NCI-H2029 treated with DMSO at 0.1 percent for 48 hours (cell line): ENCODE data around the gene TAS2R41.

Experiments
- DNase-seq: peaks from one replicate; lab custom pipeline; 2025; lab: John Stamatoyannopoulos, UW

Gene TAS2R41, protein sequence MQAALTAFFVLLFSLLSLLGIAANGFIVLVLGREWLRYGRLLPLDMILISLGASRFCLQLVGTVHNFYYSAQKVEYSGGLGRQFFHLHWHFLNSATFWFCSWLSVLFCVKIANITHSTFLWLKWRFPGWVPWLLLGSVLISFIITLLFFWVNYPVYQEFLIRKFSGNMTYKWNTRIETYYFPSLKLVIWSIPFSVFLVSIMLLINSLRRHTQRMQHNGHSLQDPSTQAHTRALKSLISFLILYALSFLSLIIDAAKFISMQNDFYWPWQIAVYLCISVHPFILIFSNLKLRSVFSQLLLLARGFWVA

GRCh38 chr7:143477501-143478150 is at the start of gene TAS2R41:
Gene TAS2R41 (plus strand): TSS chr7:143477873. CDS start chr7:143477873, 0 bp downstream.
- DNase-seq = no peak

DNA sequence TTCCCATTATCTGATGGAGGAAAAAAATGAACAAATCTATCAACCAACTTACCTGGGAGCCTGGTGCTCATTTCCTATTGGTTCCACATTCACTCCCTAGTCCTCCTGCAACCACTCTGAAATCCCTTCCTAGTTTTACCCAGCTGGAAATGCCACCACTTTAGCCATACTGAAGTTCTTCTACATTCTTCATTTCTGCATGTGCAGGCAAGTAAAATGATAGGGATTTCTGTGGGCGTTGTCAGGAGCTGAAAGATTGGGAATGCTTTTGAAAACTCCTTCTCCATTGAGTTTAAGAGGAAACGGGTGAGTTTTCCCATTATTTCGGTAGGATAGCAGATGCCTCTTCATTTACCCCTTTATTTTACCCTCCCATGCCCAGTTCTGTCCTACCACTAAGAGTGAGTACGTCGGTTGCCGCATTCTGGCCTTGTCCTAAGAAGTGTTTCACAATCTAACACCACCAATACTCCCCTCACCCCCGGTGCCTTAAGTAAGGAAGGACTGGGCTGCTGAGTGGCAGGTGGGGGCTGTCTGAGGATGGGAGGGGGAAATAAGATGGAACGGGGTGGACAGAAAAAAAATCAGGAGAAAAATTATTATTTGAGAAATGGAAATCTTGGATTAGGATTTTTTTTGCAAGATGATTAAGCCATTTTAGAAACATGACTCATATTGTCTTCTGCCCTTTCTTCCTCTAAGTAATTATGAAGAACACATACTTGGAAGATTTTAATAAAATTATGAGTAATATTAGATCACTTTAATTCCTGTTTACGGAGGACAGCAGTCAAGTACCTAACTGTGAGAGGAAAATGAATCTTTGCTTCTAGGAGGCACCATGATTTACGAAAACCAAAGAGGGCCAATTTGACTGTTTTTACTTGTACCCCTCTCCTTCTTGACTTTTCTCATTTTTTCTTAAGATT is 47.6 kb upstream of the TAS2R41 start:
- DNase-seq = no peak

DNA sequence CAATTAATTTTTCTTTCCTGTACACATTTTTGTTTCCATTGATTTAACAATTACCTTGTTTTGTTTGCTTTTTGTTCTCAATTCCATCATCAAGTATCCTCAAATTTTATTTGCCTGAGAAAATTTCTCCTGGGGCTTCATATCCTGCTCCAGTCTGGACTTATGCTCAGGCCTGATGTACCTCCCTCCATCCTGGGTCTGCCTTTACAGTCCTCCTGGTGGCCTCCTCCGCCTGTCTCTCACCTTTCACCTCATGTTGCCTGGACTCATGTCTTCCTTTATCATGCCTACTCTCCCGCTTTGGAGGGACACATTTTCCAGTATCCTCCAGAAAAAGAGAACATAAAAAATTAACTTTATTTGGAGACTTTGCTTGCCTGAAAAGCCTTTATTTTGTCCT is 46.6 kb upstream of the TAS2R41 start:
- DNase-seq = no peak

GRCh38 chr7:143433759-143434158 is 43.9 kb upstream of the TAS2R41 start:
- DNase-seq = no peak

GRCh38 chr7:143434660-143435059 is 43.0 kb upstream of the TAS2R41 start:
- DNase-seq = no peak

- DNase-seq = no peak
These were observed 42.4 kb upstream of the TAS2R41 start for GRCh38 chr7:143435266-143435665.

DNA sequence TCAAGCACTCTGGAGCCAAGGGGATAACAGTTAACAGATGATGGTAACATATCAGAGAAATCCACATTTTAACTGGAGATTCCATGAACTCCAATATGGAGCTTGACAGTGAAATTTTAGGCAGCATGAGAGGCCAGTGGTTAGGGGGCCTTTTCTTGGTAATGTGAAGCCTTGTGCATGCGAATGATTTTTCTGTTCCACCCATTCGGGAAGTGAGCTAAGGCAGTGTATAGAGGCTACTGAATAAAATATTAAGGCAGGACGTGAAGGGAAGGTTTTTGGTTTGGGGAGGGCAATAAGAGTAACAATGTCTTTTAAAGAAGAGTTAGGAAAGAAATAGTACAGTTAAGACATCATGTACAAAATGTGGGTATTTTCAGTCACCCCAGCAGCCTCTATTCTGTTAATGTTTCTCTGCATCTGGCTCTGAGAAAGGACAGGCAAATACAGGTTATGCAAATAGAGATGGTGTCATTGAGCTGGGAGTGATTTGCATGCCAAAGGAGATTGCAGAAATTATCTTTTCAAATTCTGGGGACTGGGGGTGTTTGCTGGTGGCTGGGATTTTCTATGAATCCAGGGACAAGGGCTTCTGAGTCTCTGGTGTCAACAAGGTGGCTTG is 41.2 kb upstream of the TAS2R41 start:
- no peak for DNase-seq

- DNase-seq = no peak
These were observed 40.1 kb upstream of the TAS2R41 start for GRCh38 chr7:143437578-143437977.

GRCh38 chr7:143439866-143440265 is 37.8 kb upstream of the TAS2R41 start:
- no peak for DNase-seq

DNA sequence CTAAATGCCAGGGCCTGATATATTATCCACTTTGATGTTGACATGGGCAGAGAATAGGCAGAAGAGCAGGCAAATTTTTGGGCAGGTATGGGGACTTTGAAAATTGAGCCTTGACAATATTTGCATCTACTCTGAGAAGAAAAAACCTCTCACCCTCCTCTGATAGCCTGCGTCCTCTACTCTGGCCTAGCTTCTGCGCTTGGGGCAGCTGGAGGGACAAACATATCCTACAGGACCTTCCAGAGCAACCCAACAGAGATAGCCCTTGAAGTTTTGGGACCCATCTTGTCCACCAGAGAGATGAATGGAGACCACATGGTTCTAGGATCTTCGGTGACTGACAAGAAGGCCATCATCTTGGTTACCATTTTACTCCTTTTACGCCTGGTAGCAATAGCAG is 34.5 kb upstream of the TAS2R41 start, which contains the start of gene TAS2R60:
TAS2R60 (plus strand) TSS at position 301 of the 400 bp plus-strand sequence; CDS start at position 301, 0 bp downstream.
- no peak for DNase-seq

DNA sequence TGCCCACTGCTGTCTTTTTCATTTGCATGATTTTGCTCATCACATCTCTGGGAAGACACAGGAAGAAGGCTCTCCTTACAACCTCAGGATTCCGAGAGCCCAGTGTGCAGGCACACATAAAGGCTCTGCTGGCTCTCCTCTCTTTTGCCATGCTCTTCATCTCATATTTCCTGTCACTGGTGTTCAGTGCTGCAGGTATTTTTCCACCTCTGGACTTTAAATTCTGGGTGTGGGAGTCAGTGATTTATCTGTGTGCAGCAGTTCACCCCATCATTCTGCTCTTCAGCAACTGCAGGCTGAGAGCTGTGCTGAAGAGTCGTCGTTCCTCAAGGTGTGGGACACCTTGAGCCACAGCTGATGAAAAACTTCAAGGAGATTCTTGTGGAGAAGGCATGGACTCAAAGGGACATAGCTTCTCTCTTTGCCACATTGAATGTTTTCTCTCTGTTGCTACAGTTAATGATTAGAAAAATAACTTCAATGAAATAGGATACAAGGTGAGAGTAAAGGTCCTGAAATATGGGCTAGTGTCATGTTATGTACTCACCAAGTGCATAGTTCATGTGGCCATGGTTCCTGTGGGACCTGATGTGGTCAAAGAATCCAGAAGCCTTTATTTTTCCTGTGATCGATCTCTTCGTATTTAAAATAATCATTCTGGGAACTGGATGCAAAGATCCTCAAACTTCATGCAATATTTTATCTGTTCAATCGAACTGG is 33.5 kb upstream of the TAS2R41 start:
- no peak for DNase-seq

DNA sequence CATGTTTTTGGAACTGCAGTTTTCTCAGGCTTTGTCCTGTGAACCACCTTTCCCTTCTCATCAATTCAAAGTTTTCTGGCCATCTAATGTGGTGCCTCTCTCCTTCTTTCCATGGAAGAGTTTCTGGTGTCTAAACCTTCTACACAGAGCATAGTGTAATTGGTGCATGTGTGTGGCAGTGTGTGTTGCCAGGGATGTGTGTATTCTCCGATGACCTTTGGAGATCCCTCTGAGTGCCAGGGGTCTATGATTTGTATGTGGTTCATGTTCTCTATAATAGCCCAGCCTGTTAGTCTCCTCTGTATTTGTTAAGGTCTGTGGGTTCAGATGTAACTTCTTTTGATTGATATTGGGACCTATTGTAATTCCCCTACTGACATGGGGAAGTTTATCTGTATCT is 32.9 kb upstream of the TAS2R41 start:
- DNase-seq = no peak

GRCh38 chr7:143447466-143447865 is 30.2 kb upstream of the TAS2R41 start:
- no peak for DNase-seq

DNA sequence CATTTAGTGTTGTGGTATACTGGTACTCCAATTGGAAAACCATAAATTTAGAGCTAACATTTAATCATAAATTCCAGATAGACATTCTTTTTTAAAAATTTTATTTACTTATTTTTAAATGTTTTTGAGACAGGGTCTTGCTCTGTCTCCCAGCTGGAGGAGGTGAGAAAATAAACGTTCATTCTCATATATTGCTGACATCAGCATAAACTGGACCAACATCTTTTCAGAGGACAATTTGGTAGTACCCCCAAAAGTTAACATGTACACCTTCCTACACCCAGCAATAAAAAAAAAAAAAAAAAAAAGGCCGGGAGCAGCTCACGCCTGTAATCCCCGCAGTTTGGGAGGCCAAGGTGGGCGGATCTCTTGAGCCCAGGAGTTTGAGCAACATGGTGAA is 29.2 kb upstream of the TAS2R41 start:
- DNase-seq = no peak

- DNase-seq = no peak
These were observed 27.9 kb upstream of the TAS2R41 start for GRCh38 chr7:143449793-143450192.

DNA sequence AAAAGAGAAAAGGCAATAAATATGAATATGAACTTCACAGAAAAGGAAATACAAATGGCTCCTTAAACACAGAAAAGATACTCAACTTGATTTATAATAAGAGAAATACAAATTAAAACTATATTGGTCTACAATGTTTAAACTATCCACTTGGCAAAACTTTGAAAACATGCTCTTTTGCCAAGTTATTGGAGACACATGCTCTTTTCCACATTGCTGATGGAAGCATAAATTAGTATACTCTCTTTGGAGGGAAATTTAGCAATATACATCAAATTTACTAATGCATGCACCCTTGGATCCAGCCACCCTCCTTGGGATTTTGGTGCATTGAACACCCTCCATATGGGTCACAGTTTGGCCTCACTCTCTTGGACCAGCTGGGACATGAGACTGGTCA is 26.6 kb upstream of the TAS2R41 start:
- no peak for DNase-seq

DNA sequence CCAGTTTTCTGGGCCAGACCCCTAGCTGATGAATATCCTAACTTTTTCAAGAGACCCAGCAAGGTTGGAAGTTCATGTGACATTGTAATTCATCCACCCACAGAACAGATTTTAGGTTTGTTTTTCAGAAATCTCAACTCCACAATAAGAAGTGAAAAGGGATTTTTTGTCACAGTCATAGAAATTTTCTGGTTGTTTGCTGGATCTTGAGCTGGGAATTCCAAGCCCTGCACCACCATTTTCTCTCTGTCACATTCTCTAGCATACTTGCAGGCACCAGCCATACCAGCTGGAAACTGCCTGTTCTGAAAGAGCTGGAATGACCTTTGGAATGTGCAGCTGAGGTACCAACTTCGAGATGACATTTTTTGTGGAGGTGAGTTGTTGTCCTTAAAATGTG is 25.9 kb upstream of the TAS2R41 start:
- no peak for DNase-seq

DNA sequence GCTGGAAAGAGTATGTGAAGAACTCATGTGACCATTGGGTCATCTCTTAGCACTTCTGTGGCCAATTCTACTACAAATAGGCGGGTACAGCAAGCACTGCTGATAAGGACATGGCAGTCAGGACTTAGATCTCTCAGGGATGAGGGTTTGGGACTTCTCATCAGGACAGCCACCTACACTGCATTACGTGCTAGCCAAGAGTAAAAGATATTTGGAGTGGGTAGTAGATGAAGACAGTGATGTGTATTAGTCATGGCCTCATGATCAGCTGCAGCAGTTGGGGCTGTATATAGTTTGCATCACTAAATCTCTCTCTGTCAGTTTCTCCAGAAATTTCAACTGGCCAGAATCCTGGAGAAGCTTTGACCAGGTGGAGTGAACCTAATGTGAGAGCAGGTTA is 25.2 kb upstream of the TAS2R41 start:
- no peak for DNase-seq

DNA sequence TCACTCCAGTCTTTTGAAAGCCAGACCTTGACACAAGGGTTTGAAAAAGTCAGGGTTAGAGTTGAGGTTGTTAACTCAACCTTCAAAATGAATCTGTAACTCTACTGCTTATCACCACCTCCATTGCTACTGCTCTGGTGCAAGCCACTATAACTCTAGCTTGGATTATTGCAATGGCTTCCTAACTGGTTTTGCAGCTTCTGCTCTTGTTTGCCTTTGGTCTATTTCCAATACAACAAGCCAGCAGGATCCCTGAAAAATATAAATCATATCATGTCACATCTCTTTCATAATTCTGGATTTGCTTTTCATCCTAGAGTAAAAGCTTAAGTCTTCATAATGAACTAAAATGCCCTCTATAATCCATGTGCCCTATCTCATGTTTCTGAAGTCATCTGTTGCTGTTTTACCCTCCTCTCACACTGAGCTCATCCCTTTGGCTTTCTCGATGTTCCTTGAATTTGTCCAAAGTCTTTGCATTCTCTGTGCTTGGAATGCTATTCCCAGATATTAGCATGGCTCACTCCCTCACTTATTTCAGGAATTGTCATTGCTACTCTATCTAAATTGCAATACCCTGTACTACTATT is 23.5 kb upstream of the TAS2R41 start:
- no peak for DNase-seq

DNA sequence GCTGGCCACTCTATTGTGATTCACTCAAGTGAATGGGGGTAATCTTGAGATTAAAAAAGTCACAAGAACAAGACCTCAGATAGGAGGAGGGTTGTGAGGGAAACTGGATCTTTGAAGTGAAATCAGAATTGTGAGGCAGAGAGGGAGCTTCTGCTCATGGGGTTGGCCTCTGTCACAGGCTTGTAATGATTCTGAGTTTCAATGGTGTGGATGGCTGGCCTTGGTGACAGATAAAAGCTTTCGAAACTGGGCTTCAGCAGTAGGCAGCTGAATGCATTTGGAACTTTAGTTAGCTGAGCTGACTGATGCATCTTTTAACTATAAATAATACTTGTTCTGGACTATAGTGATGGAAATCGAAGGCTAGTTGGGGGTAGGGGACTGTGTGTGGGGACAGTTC is 22.2 kb upstream of the TAS2R41 start:
- DNase-seq = no peak

GRCh38 chr7:143455942-143456341 is 21.7 kb upstream of the TAS2R41 start:
- DNase-seq = no peak
